GM12865 (cell line): ENCODE data around the gene REL.
A peak's percentile ranks its signal among the peaks of the same experiment; 100 is the strongest.

ENCODE experiments used
- DNase-seq: peaks from one replicate; pipeline ENCODE4 v3.0.0; 2010; ENCODE audit warnings: low read depth
- H3K4me3 ChIP-seq: 2 replicates; pipeline ENCODE4 v1.5.1; 2011; ENCODE audit warnings: mild to moderate bottlenecking, low read depth, low read length, control low read depth
- TF ChIP-seq, protein P1 (sequence below): IDR thresholded peaks from 2 replicates; pipeline ENCODE4 v1.5.1; 2011; ENCODE audit warnings: low read length, control low read depth, low read depth, inconsistent platforms; ENCODE audit not compliant: insufficient read depth; ENCODE audit errors: missing control alignments

REL gene

GRCh38 chr2:60838481-60838880 is 42.9 kb upstream of the REL start:
- H3K4me3 ChIP-seq: peak overlapping the region; percentile 7; the same call in 1 of the 2 replicates
- DNase-seq: no peak
- TF ChIP-seq, protein P1, sequence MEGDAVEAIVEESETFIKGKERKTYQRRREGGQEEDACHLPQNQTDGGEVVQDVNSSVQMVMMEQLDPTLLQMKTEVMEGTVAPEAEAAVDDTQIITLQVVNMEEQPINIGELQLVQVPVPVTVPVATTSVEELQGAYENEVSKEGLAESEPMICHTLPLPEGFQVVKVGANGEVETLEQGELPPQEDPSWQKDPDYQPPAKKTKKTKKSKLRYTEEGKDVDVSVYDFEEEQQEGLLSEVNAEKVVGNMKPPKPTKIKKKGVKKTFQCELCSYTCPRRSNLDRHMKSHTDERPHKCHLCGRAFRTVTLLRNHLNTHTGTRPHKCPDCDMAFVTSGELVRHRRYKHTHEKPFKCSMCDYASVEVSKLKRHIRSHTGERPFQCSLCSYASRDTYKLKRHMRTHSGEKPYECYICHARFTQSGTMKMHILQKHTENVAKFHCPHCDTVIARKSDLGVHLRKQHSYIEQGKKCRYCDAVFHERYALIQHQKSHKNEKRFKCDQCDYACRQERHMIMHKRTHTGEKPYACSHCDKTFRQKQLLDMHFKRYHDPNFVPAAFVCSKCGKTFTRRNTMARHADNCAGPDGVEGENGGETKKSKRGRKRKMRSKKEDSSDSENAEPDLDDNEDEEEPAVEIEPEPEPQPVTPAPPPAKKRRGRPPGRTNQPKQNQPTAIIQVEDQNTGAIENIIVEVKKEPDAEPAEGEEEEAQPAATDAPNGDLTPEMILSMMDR: no peak

DNA sequence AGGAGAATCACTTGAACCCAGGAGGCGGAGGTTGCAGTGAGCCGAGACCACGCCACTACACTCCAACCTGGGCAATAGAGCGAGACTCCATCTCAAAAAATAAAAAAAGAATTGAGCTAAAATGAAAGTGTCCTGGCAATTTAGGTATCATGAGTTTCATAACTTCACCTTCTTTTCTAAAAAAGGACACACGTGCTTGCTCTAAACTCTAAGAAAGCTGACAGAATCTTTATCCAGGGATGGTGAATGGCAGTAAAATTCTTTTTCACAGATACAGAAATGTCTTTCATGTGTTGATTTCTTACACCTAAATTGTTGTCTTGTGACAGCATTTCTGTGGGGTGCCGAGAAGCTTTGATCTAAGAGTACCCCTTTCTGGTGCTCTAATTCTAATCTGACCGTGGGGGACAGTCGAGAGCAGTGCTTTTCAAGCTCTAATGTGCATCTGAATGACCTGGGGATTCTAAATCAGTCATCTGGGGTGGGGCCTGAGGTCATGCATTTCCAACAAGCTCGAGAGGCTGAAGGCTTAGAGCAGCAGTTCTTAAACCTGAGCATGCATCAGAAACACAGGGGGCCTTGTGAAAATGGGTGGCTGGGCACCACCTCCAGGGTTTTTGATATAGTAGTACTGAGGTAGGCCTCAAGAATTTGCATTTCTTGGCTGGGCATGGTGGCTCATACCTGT is 42.1 kb upstream of the REL start:
- H3K4me3 ChIP-seq: peak overlapping the region; percentile 36

GRCh38 chr2:60840880-60841279 is 40.5 kb upstream of the REL start:
- peak overlapping the region; percentile 38; the same call in 1 of the 2 replicates for H3K4me3 ChIP-seq

More for the DNA sequence above, 42.1 kb upstream of the REL start:
- TF ChIP-seq, protein P1: peak; percentile 33
- DNase-seq: peak; percentile 96

DNA sequence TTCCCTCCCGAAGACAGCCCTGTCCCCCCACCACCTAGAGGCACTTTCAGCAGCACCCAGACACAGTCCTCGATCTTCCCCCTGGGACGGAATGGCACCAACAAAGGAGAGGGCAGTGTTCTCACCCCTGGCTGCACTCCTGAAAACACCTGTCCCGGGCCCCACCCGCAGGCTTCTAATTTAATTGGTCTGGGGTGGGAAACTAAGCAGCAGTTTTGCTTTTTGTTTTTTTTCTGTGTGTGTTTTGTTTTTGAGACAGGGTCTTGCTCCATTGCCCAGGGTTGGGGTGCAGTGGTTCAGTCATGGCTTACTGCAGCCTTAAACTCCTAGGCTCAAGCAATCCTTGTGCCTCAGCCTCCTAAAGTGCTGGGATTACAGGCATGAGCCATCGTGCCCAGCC is 38.4 kb upstream of the REL start:
- TF ChIP-seq, protein P1: no peak
- no peak overlapping the region for H3K4me3 ChIP-seq
- DNase-seq: peak; percentile 32

More at GRCh38 chr2:60840880-60841279, 40.5 kb upstream of the REL start:
- peak; percentile 93 for DNase-seq
- TF ChIP-seq, protein P1: no peak

GRCh38 chr2:60844105-60844504 is 37.3 kb upstream of the REL start:
- H3K4me3 ChIP-seq: no peak overlapping the region
- DNase-seq: peak; percentile 61
- TF ChIP-seq, protein P1: no peak

DNA sequence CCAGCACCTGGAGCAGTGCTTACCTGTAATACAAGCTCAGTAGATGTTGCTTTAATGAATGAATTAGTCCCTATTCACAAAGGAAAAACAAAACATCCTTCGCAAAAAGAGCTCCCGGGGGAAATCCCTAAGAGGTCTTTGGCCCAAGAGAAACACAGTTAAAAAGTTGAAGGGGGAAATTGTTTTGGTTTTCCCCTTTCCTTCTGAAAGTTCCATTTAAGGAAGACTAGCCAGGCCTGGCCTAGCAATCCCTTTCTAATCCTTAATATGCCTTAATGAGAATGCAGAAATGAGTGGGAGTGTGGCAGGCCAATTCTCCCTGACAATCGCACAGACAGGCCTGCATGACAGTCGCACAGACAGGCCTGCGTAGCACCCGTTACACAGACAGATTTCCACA is 33.5 kb upstream of the REL start:
- no peak overlapping the region for H3K4me3 ChIP-seq
- no peak for DNase-seq
- TF ChIP-seq, protein P1: no peak

DNA sequence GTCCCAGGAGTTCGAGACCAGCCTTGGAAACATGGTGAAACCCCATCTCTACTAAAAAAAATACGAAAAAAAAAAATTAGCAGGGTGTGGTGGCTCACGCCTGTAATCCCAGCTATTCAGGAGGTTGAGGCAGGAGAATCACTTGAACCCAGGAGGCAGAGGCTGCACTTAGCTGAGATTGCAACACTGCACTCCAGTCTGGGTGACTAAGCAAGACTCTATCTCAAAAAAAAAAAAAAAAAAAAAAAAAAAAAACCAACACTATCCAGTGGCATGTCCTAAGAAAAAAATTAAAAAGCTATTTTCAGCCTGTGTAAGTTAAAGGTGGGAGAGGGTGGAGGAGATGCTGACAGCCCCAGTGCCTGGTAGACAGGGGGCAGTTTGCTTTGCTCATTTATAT is 32.2 kb upstream of the REL start:
- DNase-seq: no peak
- TF ChIP-seq, protein P1: no peak
- no peak overlapping the region for H3K4me3 ChIP-seq
